Measurements from ENCODE around the gene SH3BGRL2. TPM values are rescaled to one million over a fixed set of nuclear protein-coding genes. Genes with fewer than 3 reads are reported as not detected.

SH3BGRL2 gene
- 10 to 100 TPM; 18.2 to 65.4 (median 40.1) TPM for total RNA-seq

- intact Hi-C loops (cut with DNase I; ENCODE audit: low total_unique reads) = no loop called here
- DNase-seq (ENCODE audit: low spot score in 2 of 2) = peak; percentile 38 to 92
- H3K4me3 ChIP-seq (ENCODE audit: low read depth, poor library complexity, severe bottlenecking) = peak within 1 kb of the TSS; percentile 64
- no peak for TF ChIP-seq POLR2A (IDR thresholded peaks at IDR 0.05)
- TF ChIP-seq CTCF (IDR thresholded peaks at IDR 0.05) = no peak
- 1 to 4% methylated on average over 13 to 60 of the region's 72 CpGs for WGBS, 2 donors
Measured at GRCh38 chr6:79630883-79631692, at the start of gene SH3BGRL2. TSS of gene SH3BGRL2 (plus strand) at chr6:79631329. CDS start at chr6:79631462, 133 bp downstream.

- TF ChIP-seq CTCF (IDR thresholded peaks at IDR 0.05) (no peak), POLR2A (IDR thresholded peaks at IDR 0.05) (no peak)
- DNase-seq (ENCODE audit: low spot score in 2 of 2) = no peak
- H3K4me3 ChIP-seq (ENCODE audit: low read depth, poor library complexity, severe bottlenecking) = no peak overlapping the region
- WGBS, 2 donors = 72 to 81% methylated on average over 2 of the region's 2 CpGs
- intact Hi-C loops (cut with DNase I; ENCODE audit: low total_unique reads) = no loop called here
Measured at GRCh38 chr6:79584332-79584731, 46.8 kb upstream of the SH3BGRL2 start.

- TF ChIP-seq CTCF (IDR thresholded peaks at IDR 0.05) = no peak
- no peak for TF ChIP-seq POLR2A (IDR thresholded peaks at IDR 0.05)
- intact Hi-C loops (cut with DNase I; ENCODE audit: low total_unique reads) = no loop called here
- no peak for DNase-seq (ENCODE audit: low spot score in 2 of 2)
- no peak overlapping the region for H3K4me3 ChIP-seq (ENCODE audit: low read depth, poor library complexity, severe bottlenecking)
Measured at GRCh38 chr6:79586548-79586947, 44.6 kb upstream of the SH3BGRL2 start.

GRCh38 chr6:79589701-79590100, 41.4 kb upstream of the SH3BGRL2 start:
- TF ChIP-seq CTCF (IDR thresholded peaks at IDR 0.05) (no peak), POLR2A (IDR thresholded peaks at IDR 0.05) (no peak)
- 83 to 88% methylated on average over 7 of the region's 7 CpGs for WGBS, 2 donors
- no peak overlapping the region for H3K4me3 ChIP-seq (ENCODE audit: low read depth, poor library complexity, severe bottlenecking)
- no peak for DNase-seq (ENCODE audit: low spot score in 2 of 2)
- intact Hi-C loops (cut with DNase I; ENCODE audit: low total_unique reads) = no loop called here

DNA sequence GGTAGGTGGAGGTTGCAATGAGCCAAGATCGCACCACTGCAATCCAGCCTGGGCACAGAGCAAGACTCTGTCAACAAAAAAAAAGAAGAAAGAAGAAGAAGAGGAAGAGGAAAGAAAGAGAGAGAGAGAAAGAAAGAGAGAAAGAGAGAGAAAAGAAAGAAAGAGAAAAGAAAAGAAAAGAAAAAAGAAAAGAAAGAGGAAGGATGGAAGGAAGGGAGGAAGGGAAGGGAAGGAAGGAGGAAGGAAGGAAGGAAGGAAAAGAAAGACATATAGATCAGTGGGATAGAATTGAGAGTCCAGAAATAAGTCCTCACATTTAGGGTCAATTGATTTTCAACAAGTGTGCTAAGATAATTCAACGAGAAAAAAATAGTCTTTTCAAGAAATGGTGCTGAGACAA, 34.0 kb upstream of the SH3BGRL2 start:
- DNase-seq (ENCODE audit: low spot score in 2 of 2) = no peak
- intact Hi-C loops (cut with DNase I; ENCODE audit: low total_unique reads) = no loop called here
- WGBS, 2 donors = 86 to 90% methylated on average over 2 of the region's 2 CpGs
- H3K4me3 ChIP-seq (ENCODE audit: low read depth, poor library complexity, severe bottlenecking) = no peak overlapping the region
- TF ChIP-seq CTCF (IDR thresholded peaks at IDR 0.05) = no peak
- TF ChIP-seq POLR2A (IDR thresholded peaks at IDR 0.05) = no peak

DNA sequence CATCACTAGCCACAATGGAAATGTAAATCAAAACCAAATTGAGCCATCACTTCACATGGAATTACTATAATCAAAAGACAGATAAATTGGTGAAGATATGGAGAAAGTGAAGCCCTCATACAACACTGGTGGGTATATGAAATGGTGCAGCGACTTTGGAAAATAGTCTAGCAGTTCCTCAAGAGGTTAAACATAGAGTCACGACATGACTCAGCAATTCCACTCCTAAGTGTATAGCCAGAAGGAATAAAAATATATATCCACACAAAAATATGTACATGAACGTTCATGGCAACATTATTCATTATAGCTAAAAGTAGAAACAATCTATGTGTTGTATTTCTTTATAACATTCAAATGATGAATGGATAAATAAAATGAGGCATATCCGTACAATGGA, 33.1 kb upstream of the SH3BGRL2 start:
- no peak for DNase-seq (ENCODE audit: low spot score in 2 of 2)
- intact Hi-C loops (cut with DNase I; ENCODE audit: low total_unique reads) = no loop called here
- 81% methylated on average over 4 of the region's 4 CpGs for WGBS, 2 donors
- no peak overlapping the region for H3K4me3 ChIP-seq (ENCODE audit: low read depth, poor library complexity, severe bottlenecking)
- TF ChIP-seq POLR2A (IDR thresholded peaks at IDR 0.05) (no peak), CTCF (IDR thresholded peaks at IDR 0.05) (no peak)
